Astrocyte of the spinal cord (primary cell): ENCODE measurements around the gene PDIA6.
A peak's percentile ranks its signal among the peaks of the same experiment; 100 is the strongest.
"Not testable (repeated sequence)": the region's sequence is repeated elsewhere in the genome, so short reads cannot be mapped to it uniquely, and the experiment has no call there.

Source experiments
- DNase-seq: peaks from one replicate; pipeline ENCODE4 v3.0.0; 2011; ENCODE audit warnings: low read depth, low spot score
- H3K4me3 ChIP-seq: 2 replicates; pipeline ENCODE4 v1.5.1; 2011; ENCODE audit warnings: low read depth, mild to moderate bottlenecking, low read length, moderate library complexity
- in situ Hi-C: cut with HindIII; loops from 2 replicates; pipeline ENCODE4 v1.10.0; 2017; ENCODE audit warnings: low sequenced_read_pairs
- TF ChIP-seq, protein P1 (sequence below): IDR thresholded peaks from 2 replicates; pipeline ENCODE4 v1.5.1; 2012; ENCODE audit warnings: low read depth, mild to moderate bottlenecking, low read length, inconsistent platforms

Gene PDIA6

DNA sequence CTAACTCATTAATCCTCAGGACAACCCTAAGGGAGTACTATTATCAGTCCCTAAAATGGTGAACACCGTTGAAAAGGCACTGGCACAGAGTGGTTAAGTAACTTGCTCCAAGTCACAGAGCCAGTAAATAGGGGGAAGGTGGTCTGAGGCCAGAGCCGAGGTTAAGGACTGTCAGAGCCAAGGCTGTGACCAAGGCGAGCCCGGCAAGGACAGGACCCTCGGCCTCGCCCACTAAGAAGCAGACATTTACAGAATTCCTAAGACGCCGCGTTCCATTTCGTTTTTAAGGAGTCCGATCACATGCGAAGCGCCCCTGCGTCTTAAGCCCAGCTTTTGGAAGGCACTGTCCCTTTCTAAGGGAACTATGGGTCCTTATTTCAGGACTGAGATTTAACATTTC lies 1.1 kb downstream of the PDIA6 start:
- TF ChIP-seq, protein P1, sequence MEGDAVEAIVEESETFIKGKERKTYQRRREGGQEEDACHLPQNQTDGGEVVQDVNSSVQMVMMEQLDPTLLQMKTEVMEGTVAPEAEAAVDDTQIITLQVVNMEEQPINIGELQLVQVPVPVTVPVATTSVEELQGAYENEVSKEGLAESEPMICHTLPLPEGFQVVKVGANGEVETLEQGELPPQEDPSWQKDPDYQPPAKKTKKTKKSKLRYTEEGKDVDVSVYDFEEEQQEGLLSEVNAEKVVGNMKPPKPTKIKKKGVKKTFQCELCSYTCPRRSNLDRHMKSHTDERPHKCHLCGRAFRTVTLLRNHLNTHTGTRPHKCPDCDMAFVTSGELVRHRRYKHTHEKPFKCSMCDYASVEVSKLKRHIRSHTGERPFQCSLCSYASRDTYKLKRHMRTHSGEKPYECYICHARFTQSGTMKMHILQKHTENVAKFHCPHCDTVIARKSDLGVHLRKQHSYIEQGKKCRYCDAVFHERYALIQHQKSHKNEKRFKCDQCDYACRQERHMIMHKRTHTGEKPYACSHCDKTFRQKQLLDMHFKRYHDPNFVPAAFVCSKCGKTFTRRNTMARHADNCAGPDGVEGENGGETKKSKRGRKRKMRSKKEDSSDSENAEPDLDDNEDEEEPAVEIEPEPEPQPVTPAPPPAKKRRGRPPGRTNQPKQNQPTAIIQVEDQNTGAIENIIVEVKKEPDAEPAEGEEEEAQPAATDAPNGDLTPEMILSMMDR, result no peak

GRCh38 chr2:10810202-10811161 lies 2.1 kb downstream of the PDIA6 start:
- in situ Hi-C loops, result no loop called here
- peak; percentile 32 for DNase-seq
- H3K4me3 ChIP-seq, result peak overlapping the region; percentile 83
- TF ChIP-seq, protein P1, result no peak

More for the DNA sequence above, 1.1 kb downstream of the PDIA6 start:
- H3K4me3 ChIP-seq, result peak overlapping the region; percentile 83
- peak; percentile 20 for DNase-seq
- in situ Hi-C loops, result no loop called here

- H3K4me3 ChIP-seq, result no peak overlapping the region
- TF ChIP-seq, protein P1, result no peak
- DNase-seq, result no peak
- in situ Hi-C loops, result no loop called here
These were observed 6.0 kb downstream of the PDIA6 start for GRCh38 chr2:10806543-10806942.

DNA sequence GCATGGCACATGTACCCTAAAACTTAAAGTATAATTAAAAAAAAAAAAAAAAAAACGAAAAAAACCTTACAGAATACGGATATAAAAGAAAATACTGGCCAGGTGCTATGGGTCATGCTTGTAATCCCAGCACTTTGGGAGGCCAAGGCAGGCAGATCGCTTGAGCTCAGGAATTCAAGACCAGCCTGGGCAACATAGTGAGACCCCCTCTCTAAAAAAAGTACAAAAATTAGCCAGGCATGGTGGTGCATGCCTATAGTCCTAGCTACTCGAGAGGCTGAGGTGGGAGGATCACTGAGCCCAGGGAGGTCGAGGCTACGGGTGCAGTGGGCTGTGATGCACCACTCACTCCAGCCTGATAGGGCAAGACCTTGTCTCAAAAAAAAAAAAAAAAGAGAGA lies 6.6 kb downstream of the PDIA6 start:
- H3K4me3 ChIP-seq, in situ Hi-C loops, DNase-seq: not testable (repeated sequence)

DNA sequence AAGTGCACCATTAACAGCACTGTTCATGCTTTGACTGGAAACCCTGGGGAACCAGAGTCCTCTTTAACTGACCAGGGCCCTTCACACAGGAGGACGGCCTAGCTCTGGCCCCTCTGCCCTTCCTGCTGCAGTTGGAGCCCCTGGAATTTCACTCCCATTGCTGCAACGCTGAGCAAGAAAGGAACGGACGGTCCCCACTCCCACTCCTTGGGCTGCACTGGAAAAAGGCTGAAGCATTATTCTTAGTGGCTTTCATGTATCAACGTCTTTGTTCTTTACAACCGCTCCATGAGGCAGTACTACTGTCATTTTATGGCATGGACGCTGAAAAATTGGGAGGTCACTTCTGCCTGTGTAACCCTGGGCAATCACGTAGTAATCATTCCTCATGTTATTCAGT lies 9.9 kb downstream of the PDIA6 start:
- in situ Hi-C loops, result no loop called here
- no peak for DNase-seq
- H3K4me3 ChIP-seq, result no peak overlapping the region
- TF ChIP-seq, protein P1, result no peak

GRCh38 chr2:10800163-10800562 lies 12.4 kb downstream of the PDIA6 start:
- H3K4me3 ChIP-seq, result no peak overlapping the region
- no peak for DNase-seq
- in situ Hi-C loops, result no loop called here
- TF ChIP-seq, protein P1, result no peak

GRCh38 chr2:10798783-10799182 lies 13.8 kb downstream of the PDIA6 start:
- H3K4me3 ChIP-seq, result no peak overlapping the region
- TF ChIP-seq, protein P1, result no peak
- in situ Hi-C loops, result no loop called here
- no peak for DNase-seq
